ENCODE results near the gene CCDC138. TPM values are rescaled to one million over a fixed set of nuclear protein-coding genes. Genes with fewer than 3 reads are reported as not detected.

Gene CCDC138
- 41.3 TPM for total RNA-seq

DNA sequence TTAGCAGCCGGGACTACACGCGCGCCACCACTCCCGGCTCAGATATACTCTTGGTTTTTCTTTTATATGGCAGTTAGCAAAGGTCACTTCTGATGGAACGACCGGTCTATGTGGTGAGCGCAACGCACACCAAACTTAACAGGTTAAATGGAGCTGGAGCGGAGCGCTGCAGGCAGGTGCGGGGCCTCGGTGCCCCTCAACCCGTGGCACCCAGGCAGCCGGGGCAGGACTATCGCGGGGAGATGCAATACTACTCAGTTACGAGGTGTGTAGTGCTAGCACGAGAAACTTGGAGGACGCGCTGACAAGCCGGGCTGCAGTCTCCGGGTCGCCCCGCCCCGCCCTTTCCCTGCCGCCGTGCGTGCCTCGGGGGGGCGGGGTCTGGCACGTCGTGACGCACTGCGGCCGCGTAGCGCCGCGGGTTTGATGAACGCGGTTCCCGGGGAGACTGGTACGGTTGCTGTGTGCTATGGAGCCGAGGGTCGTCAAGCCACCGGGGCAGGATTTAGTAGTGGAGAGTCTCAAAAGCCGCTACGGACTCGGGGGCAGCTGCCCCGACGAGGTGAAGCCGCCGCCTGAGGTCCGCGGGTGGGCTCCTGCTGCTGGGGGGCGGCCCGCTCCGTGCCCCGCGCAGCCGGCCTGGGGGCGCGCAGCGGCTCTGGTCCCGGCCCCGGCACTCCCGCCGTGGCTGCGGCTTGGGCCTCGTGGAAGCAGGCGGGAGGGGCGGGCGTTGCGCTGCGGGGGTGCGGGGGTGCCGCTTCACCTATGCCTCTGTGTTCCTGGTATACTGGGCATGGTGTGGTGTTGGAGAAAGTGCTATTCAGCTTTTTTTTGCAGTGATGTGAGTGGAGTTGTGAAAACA lies at the start of gene CCDC138:
TSS of gene CCDC138 (plus strand) at position 418 of the 862 bp plus-strand sequence. CDS start at position 470, 52 bp downstream.

Small RNAs within 50 kb of the gene (small RNA-seq; reads per million reads assigned to genes)
- gene AC073415.1 (ENCODE audit: low replicate concordance) = not detected

Other genes starting within 250 kb of the CCDC138 start
- gene RANBP2, start 67.3 kb upstream of the CCDC138 start, total RNA-seq = 128 TPM
- gene EDAR, start 202.4 kb downstream of the CCDC138 start, total RNA-seq = not detected